IgD-negative memory B cell (primary cell): Measurements from ENCODE around the gene TANGO2. TPM values are rescaled to one million over a fixed set of nuclear protein-coding genes. Genes with fewer than 3 reads are reported as not detected.
A peak's percentile ranks its signal among the peaks of the same experiment; 100 is the strongest.

Experiments
- H3K27ac Mint-ChIP-seq, 3 donors: one replicate each; pipeline ENCODE4 v1.8.0; 2020 to 2022; ENCODE audit warnings: mild to moderate bottlenecking in 3 of 3, mixed read lengths in 3 of 3, moderate library complexity in 1 of 3
- H3K27me3 Mint-ChIP-seq: one replicate; pipeline ENCODE4 v1.8.0; 2021; ENCODE audit warnings: mixed read lengths
- H3K36me3 Mint-ChIP-seq: one replicate; pipeline ENCODE4 v1.8.0; 2020; ENCODE audit warnings: mild to moderate bottlenecking, mixed read lengths
- H3K4me1 Mint-ChIP-seq, 3 donors: one replicate each; pipeline ENCODE4 v1.8.0; 2020 to 2022; ENCODE audit warnings: mixed read lengths in 3 of 3, mild to moderate bottlenecking in 1 of 3
- H3K4me3 Mint-ChIP-seq, 4 donors: one replicate each; pipeline ENCODE4 v1.8.0; 2020 to 2022; ENCODE audit warnings: mild to moderate bottlenecking in 4 of 4, mixed read lengths in 4 of 4, moderate library complexity in 3 of 4
- H3K9me3 Mint-ChIP-seq, 3 donors: one replicate each; pipeline ENCODE4 v1.8.0; 2020 to 2021; ENCODE audit warnings: mixed read lengths in 3 of 3, mild to moderate bottlenecking in 1 of 3
- polyA plus RNA-seq: library from polyadenylated mRNA; unstranded; fragments of 300-500 nt; fragmentation: Illumina TruSeq; gene quantifications from one replicate; pipeline ENCODE4 v1.2.3, GENCODE V29; 2021

Gene TANGO2
- polyA plus RNA-seq, 1 donor from 2014 or later = 44.5 TPM

- H3K27me3 Mint-ChIP-seq = no peaks in the 10 kb centered on the region
- no peaks in the 10 kb centered on the region for H3K36me3 Mint-ChIP-seq
- no peak overlapping the region for H3K4me3 Mint-ChIP-seq
- no peaks in the 10 kb centered on the region for H3K9me3 Mint-ChIP-seq
- peaks cover 0 to 2% (median 0%) of the 10 kb centered on the region in 3 donors for H3K4me1 Mint-ChIP-seq
- H3K27ac Mint-ChIP-seq = no peak overlapping the region
Observed at GRCh38 chr22:20105456-20106204, 84.7 kb downstream of the TANGO2 start.

- no peaks in the 10 kb centered on the region for H3K27me3 Mint-ChIP-seq
- H3K9me3 Mint-ChIP-seq = no peaks in the 10 kb centered on the region
- peaks cover 0 to 6% (median 0%) of the 10 kb centered on the region in 3 donors for H3K4me1 Mint-ChIP-seq
- H3K4me3 Mint-ChIP-seq = no peak overlapping the region
- no peak overlapping the region for H3K27ac Mint-ChIP-seq
- no peaks in the 10 kb centered on the region for H3K36me3 Mint-ChIP-seq
Observed at GRCh38 chr22:20106205-20106848, 85.4 kb downstream of the TANGO2 start.

- Mint-ChIP-seq H3K36me3 (no peaks in the 10 kb centered on the region), H3K27ac (no peak overlapping the region), H3K9me3 (no peaks in the 10 kb centered on the region), H3K27me3 (no peaks in the 10 kb centered on the region), H3K4me1 (peaks cover 0 to 7% (median 0%) of the 10 kb centered on the region in 3 donors), H3K4me3 (no peak overlapping the region)
Observed at GRCh38 chr22:20106849-20107237, 85.9 kb downstream of the TANGO2 start.

- Mint-ChIP-seq H3K4me3 (no peak overlapping the region), H3K27ac (no peak overlapping the region), H3K36me3 (no peaks in the 10 kb centered on the region), H3K4me1 (peaks cover 0 to 9% (median 2%) of the 10 kb centered on the region in 3 donors), H3K9me3 (no peaks in the 10 kb centered on the region), H3K27me3 (no peaks in the 10 kb centered on the region)
Observed at GRCh38 chr22:20107471-20107901, 86.6 kb downstream of the TANGO2 start.

GRCh38 chr22:20107951-20108756, 87.2 kb downstream of the TANGO2 start:
- H3K4me3 Mint-ChIP-seq = no peak overlapping the region
- H3K4me1 Mint-ChIP-seq = peaks cover 0 to 9% (median 2%) of the 10 kb centered on the region in 3 donors
- H3K36me3 Mint-ChIP-seq = no peaks in the 10 kb centered on the region
- no peaks in the 10 kb centered on the region for H3K9me3 Mint-ChIP-seq
- H3K27ac Mint-ChIP-seq = peak overlapping the region in 1 of 3 donors; percentile 23
- H3K27me3 Mint-ChIP-seq = no peaks in the 10 kb centered on the region

GRCh38 chr22:20108757-20109230, 87.9 kb downstream of the TANGO2 start:
- Mint-ChIP-seq H3K9me3 (no peaks in the 10 kb centered on the region), H3K27me3 (no peaks in the 10 kb centered on the region), H3K27ac (peak overlapping the region in 2 of 3 donors; percentile 21 to 23), H3K4me3 (no peak overlapping the region), H3K36me3 (no peaks in the 10 kb centered on the region), H3K4me1 (peaks cover 0 to 9% (median 2%) of the 10 kb centered on the region in 3 donors)

- Mint-ChIP-seq H3K27me3 (no peaks in the 10 kb centered on the region), H3K4me3 (no peak overlapping the region), H3K9me3 (no peaks in the 10 kb centered on the region), H3K36me3 (no peaks in the 10 kb centered on the region), H3K27ac (no peak overlapping the region), H3K4me1 (peaks cover 0 to 10% (median 2%) of the 10 kb centered on the region in 3 donors)
Observed at GRCh38 chr22:20109411-20110358, 88.8 kb downstream of the TANGO2 start.

GRCh38 chr22:20110359-20110985, 89.6 kb downstream of the TANGO2 start:
- Mint-ChIP-seq H3K9me3 (no peaks in the 10 kb centered on the region), H3K27ac (peak overlapping the region in 1 of 3 donors; percentile 88), H3K36me3 (no peaks in the 10 kb centered on the region)

GRCh38 chr22:20111045-20111688, 90.3 kb downstream of the TANGO2 start:
- Mint-ChIP-seq H3K9me3 (no peaks in the 10 kb centered on the region), H3K27me3 (no peaks in the 10 kb centered on the region), H3K4me1 (peaks cover 0 to 12% (median 5%) of the 10 kb centered on the region in 3 donors), H3K27ac (peak overlapping the region in 1 of 3 donors; percentile 88), H3K4me3 (peak overlapping the region in 1 of 4 donors; percentile 58), H3K36me3 (no peaks in the 10 kb centered on the region)

More at GRCh38 chr22:20110359-20110985, 89.6 kb downstream of the TANGO2 start:
- Mint-ChIP-seq H3K4me1 (peaks cover 0 to 12% (median 5%) of the 10 kb centered on the region in 3 donors), H3K27me3 (no peaks in the 10 kb centered on the region), H3K4me3 (peak overlapping the region in 1 of 4 donors; percentile 58)

- Mint-ChIP-seq H3K27me3 (no peaks in the 10 kb centered on the region), H3K27ac (peak overlapping the region; percentile 47 to 88 (median 76)), H3K4me3 (peak overlapping the region in 2 of 4 donors; percentile 58 to 67), H3K9me3 (no peaks in the 10 kb centered on the region), H3K4me1 (peaks cover 0 to 14% (median 7%) of the 10 kb centered on the region in 3 donors), H3K36me3 (no peaks in the 10 kb centered on the region)
Observed at GRCh38 chr22:20111689-20112622, 91.0 kb downstream of the TANGO2 start.

GRCh38 chr22:20112623-20113511, 92.0 kb downstream of the TANGO2 start:
- Mint-ChIP-seq H3K27ac (peak overlapping the region in 1 of 3 donors; percentile 88), H3K36me3 (no peaks in the 10 kb centered on the region), H3K27me3 (no peaks in the 10 kb centered on the region), H3K4me1 (peaks cover 0 to 12% (median 7%) of the 10 kb centered on the region in 3 donors), H3K9me3 (no peaks in the 10 kb centered on the region), H3K4me3 (no peak overlapping the region)
